ENCODE measurements around the gene DNAJB5. TPM values are rescaled to one million over a fixed set of nuclear protein-coding genes. Genes with fewer than 3 reads are reported as not detected.
A peak's percentile ranks its signal among the peaks of the same experiment; 100 is the strongest.

DNAJB5 gene
- total RNA-seq, 2 donors from 2014 or later = 51.0 to 61.5 TPM

DNA sequence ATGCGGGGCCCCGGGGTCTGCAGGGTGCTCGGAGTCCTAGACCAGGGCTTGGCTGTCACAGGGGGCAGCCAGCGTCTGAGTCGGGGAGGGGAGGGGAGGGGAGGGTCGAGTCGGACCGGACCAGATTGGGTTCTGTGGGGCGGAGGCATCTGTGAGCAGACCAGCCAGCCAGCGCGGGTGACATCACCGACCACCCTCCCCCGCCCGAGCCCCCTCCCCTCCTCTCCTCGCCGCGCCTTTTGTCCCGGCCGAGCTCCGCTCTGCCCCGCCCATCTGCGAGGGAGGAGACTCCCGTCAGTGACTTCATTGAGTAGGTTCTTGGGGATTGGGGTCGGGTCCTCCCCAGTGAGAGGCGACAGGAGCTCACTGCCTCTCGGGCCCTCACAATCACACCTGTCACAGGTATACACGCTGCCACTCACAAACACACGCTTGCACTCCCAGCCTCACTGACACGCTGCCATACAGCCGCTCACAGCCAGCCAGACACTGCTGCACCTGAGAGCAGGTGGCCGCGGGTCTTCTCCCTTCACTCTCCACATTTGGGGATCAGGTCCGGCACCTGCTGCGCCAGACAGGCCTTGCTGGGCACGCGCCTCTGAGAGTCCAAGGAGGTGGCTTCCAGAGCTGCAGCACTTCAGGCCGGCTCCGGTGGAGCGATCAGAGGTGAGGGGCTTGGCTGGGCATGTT, 546 bp downstream of the DNAJB5 start:
- peak overlapping the region; percentile 95 to 100 for H3K27ac ChIP-seq
- peak; percentile 14 for ATAC-seq (ENCODE audit: insufficient number of reproducible peaks, low FRiP score, low read depth)
- no peaks in the 10 kb centered on the region for H3K27me3 ChIP-seq (replicated peaks; ENCODE audit: insufficient read depth)
- TF ChIP-seq, protein P1, sequence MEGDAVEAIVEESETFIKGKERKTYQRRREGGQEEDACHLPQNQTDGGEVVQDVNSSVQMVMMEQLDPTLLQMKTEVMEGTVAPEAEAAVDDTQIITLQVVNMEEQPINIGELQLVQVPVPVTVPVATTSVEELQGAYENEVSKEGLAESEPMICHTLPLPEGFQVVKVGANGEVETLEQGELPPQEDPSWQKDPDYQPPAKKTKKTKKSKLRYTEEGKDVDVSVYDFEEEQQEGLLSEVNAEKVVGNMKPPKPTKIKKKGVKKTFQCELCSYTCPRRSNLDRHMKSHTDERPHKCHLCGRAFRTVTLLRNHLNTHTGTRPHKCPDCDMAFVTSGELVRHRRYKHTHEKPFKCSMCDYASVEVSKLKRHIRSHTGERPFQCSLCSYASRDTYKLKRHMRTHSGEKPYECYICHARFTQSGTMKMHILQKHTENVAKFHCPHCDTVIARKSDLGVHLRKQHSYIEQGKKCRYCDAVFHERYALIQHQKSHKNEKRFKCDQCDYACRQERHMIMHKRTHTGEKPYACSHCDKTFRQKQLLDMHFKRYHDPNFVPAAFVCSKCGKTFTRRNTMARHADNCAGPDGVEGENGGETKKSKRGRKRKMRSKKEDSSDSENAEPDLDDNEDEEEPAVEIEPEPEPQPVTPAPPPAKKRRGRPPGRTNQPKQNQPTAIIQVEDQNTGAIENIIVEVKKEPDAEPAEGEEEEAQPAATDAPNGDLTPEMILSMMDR (IDR thresholded peaks at IDR 0.05) = no peak
- DNase-seq (ENCODE audit: low spot score) = peak; percentile 61
- H3K4me3 ChIP-seq = peak overlapping the region; percentile 79
- H3K9me3 ChIP-seq = no peaks in the 10 kb centered on the region
- H3K36me3 ChIP-seq = no peaks in the 10 kb centered on the region
- H3K4me1 ChIP-seq (ENCODE audit: control insufficient read depth in 1 of 2, low read depth in 2 of 2) = peaks cover 28 to 51% of the 10 kb centered on the region in 2 donors

DNA sequence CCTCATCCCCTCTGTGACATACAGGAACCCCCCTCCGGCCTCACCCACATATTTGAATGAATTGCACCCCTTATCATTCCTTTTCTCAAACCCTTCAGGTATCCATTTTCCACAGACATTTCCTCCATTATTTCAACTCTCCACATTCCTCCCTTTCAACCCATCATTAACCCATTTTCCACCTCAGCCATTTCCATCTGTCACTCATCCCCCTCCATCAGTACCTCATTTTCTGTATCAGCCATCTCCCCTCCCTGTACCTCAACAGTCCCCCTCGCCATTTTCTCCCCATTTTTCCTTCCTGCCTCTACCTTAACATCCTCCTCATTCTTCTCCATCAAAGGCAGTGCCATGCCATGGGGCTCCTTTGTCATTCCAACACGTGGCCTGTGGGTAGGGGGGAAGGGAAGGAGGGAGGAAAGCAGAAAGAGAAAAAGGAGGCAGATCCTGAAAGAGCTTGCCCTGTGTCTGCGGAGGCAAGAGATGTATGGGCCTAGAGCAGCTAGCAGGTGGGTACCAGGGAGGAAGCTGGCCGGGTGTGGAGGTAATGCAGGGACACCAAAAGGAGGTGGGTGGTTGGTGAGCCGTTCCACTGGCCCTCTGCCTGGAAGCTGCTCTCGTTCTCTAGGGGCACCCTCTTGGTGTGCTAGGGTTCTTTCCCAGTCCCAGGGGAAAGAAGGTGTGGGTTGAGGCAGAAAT, 1.5 kb downstream of the DNAJB5 start:
- peak overlapping the region; percentile 95 to 100 for H3K27ac ChIP-seq
- peak overlapping the region; percentile 79 for H3K4me3 ChIP-seq
- H3K9me3 ChIP-seq = no peaks in the 10 kb centered on the region
- TF ChIP-seq, protein P1 (IDR thresholded peaks at IDR 0.05) = no peak
- ATAC-seq (ENCODE audit: insufficient number of reproducible peaks, low FRiP score, low read depth) (no peak), DNase-seq (ENCODE audit: low spot score) (no peak)
- H3K36me3 ChIP-seq = peaks cover 1% of the 10 kb centered on the region
- H3K27me3 ChIP-seq (replicated peaks; ENCODE audit: insufficient read depth) = no peaks in the 10 kb centered on the region
- H3K4me1 ChIP-seq (ENCODE audit: control insufficient read depth in 1 of 2, low read depth in 2 of 2) = peaks cover 35 to 61% of the 10 kb centered on the region in 2 donors

DNA sequence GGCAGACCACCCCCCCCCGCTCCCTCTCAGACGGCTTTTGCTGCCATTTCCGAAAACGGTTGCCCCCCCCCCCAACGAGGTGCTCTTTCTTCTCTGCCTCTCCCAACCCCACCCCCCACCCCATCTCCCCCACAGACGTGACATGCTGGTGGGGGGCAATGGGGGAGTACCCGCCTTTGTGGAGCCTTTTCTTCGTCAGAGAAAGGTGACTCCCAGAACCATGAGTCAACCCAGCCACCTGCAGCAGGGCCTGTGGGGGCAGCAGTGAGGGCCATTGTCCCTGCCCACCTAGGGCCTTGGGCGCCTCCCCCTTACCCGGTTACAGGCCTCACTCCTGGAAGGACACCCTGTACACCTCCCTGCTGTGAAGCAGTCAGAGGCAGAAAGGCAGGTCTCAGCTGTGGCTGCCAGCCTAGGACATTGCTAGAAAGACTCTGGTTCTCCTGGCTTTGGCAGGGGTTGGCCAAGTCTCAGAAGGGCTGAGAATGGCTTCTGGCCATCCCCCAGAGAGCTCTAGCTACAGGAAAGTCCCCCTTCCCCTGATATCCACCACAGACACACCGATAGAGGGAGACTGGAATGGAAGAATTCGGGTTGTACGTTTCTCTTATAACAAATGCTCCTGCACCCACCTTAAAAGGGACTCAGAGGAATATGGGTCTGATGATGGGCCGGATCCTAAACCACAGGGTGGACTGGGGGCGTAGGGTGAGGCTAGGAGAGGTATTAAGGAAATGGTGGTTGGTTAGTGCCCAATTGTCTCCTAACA, 2.2 kb downstream of the DNAJB5 start:
- Histone ChIP-seq H3K27me3 (replicated peaks; ENCODE audit: insufficient read depth) (no peaks in the 10 kb centered on the region), H3K4me1 (ENCODE audit: control insufficient read depth in 1 of 2, low read depth in 2 of 2) (peaks cover 35 to 63% of the 10 kb centered on the region in 2 donors), H3K27ac (peak overlapping the region; percentile 95 to 100), H3K4me3 (peak overlapping the region; percentile 79), H3K9me3 (no peaks in the 10 kb centered on the region), H3K36me3 (peaks cover 9% of the 10 kb centered on the region)
- DNase-seq (ENCODE audit: low spot score) (no peak), ATAC-seq (ENCODE audit: insufficient number of reproducible peaks, low FRiP score, low read depth) (no peak)
- TF ChIP-seq, protein P1 (IDR thresholded peaks at IDR 0.05) = no peak

DNA sequence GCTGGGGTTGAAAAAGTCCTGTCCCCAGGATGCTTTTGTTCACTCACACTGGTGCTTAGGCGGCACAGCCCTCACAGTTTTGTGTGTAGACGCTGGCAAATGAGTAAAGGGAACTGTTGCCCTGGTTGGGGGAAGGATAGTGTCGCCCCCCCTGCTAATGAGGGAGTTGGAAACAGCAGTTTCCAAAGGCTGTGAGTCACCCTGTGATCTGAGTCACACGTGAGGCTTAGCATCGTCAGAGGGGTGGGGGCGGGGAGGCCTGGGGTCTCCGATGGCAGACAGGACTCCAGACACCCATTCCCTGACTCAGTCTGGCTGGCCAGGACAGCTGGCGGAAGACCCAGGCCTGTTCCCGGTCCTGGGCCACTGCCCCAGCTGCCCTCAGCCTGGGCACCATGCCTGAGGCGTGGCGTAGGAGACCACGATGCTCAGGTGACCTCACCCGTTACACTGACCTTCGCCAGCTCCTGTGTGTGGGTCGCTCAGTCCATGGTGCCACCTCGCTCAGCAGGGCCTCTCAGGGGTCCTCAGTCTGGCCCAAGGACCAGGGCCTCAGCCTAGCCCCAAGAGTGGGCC, 2.9 kb downstream of the DNAJB5 start:
- H3K4me1 ChIP-seq (ENCODE audit: control insufficient read depth in 1 of 2, low read depth in 2 of 2) = peaks cover 35 to 68% of the 10 kb centered on the region in 2 donors
- TF ChIP-seq, protein P1 (IDR thresholded peaks at IDR 0.05) = no peak
- no peaks in the 10 kb centered on the region for H3K9me3 ChIP-seq
- peaks cover 15% of the 10 kb centered on the region for H3K36me3 ChIP-seq
- DNase-seq (ENCODE audit: low spot score) (peak; percentile 91), ATAC-seq (ENCODE audit: insufficient number of reproducible peaks, low FRiP score, low read depth) (peak; percentile 36)
- H3K27me3 ChIP-seq (replicated peaks; ENCODE audit: insufficient read depth) = no peaks in the 10 kb centered on the region
- peak overlapping the region; percentile 79 for H3K4me3 ChIP-seq
- peak overlapping the region; percentile 95 to 100 for H3K27ac ChIP-seq
